ENCODE data around the gene ROBO2. TPM values are rescaled to one million over a fixed set of nuclear protein-coding genes. Genes with fewer than 3 reads are reported as not detected.

The ROBO2 gene
- total RNA-seq, 1 experiment from 2014 or later = not detected

DNA sequence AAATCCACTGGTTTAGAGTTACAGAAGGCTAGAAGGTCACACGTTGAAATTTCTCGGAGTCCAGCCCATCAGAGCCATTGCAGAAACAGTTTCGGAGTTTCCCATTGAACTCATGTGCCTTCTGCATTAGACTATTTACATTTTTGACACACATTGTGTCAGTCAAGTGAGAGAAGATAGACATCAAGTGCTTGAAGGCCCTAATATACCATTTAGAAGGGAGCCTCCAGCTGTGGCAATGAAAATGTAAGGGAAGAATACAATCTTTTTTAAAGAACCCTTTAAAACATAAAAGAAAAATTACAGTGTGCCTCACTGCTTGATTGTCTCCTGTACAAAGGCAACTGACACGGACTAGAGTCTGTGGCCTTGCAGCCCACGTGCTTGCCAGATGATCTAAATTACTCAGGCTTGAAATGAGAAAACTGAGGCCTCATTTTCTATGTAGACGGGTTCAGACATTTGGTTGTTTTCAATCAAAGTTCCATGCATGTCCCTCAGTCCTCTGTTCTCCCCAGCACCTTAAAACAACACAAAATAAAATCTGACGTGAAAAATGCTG, 650.5 kb downstream of the ROBO2 start:
- CTCF ChIA-PET = no interaction called here
- POLR2A ChIA-PET = no interaction called here
- no peak for ATAC-seq
- DNase-seq (ENCODE audit: low read depth, low spot score) = no peak
- H3K79me2 ChIP-seq (ENCODE audit: insufficient read depth, low read length) = no peaks in the 10 kb centered on the region
- no peaks in the 10 kb centered on the region for H3K27me3 ChIP-seq (ENCODE audit: insufficient read depth, low read length)
- H3K4me3 ChIP-seq (replicated peaks in 1 of 2; ENCODE audit: low read depth in 1 of 2, low read length in 2 of 2) = no peak overlapping the region
- H3K36me3 ChIP-seq (ENCODE audit: control insufficient read depth in 1 of 2, insufficient read depth in 2 of 2, low read length in 2 of 2) = no peaks in the 10 kb centered on the region; a peak in 1 of 4 replicates
- H3K4me1 ChIP-seq (ENCODE audit: control insufficient read depth in 1 of 2, insufficient read depth in 2 of 2, low read length in 2 of 2) = no peaks in the 10 kb centered on the region
- no peak overlapping the region for H2AFZ ChIP-seq (ENCODE audit: low read depth, low read length, poor library complexity, severe bottlenecking)
- intact Hi-C loops (cut with micrococcal nuclease) = no loop called here
- H3K27ac ChIP-seq (ENCODE audit: low read depth, low read length) = no peak overlapping the region
- no peaks in the 10 kb centered on the region for H3K9me2 ChIP-seq (ENCODE audit: insufficient read depth)
- H3K4me2 ChIP-seq (ENCODE audit: low read length) = no peak overlapping the region
- no peak overlapping the region for H3K9ac ChIP-seq (ENCODE audit: low read length)
- peaks cover 14 to 18% of the 10 kb centered on the region in 2 experiments; a peak in 2 of 4 replicates for H3K9me3 ChIP-seq (ENCODE audit: control insufficient read depth in 1 of 2, insufficient read depth in 1 of 2, low read depth in 1 of 2, low read length in 2 of 2)
- TF ChIP-seq SRF (IDR thresholded peaks at IDR 0.05; ENCODE audit: low read depth) (no peak), TCF7L2 (IDR thresholded peaks at IDR 0.05; ENCODE audit: borderline replicate concordance, extremely low read depth, insufficient read depth, insufficient read length) (no peak), JUND (IDR thresholded peaks at IDR 0.05) (no peak), ELF1 (IDR thresholded peaks at IDR 0.05; ENCODE audit: borderline replicate concordance, low read depth) (no peak), ZNF274 (IDR thresholded peaks at IDR 0.05; ENCODE audit: low read depth, low read length) (no peak), POLR2AphosphoS5 (IDR thresholded peaks at IDR 0.05; ENCODE audit: low read depth, low read length) (no peak), EZH2phosphoT487 (IDR thresholded peaks at IDR 0.05; ENCODE audit: borderline replicate concordance) (no peak), FOSL1 (IDR thresholded peaks at IDR 0.05; ENCODE audit: low read depth) (no peak), ZFX (IDR thresholded peaks at IDR 0.05) (no peak), EGR1 (IDR thresholded peaks at IDR 0.05; ENCODE audit: low read depth) (no peak), POLR2A (IDR thresholded peaks at IDR 0.05; ENCODE audit: borderline replicate concordance, extremely low read depth, insufficient read depth, insufficient read length) (no peak), CEBPB (IDR thresholded peaks at IDR 0.05; ENCODE audit: low read depth) (no peak), RAD21 (IDR thresholded peaks at IDR 0.05; ENCODE audit: low read depth) (no peak)
- TF ChIP-seq, protein P1, sequence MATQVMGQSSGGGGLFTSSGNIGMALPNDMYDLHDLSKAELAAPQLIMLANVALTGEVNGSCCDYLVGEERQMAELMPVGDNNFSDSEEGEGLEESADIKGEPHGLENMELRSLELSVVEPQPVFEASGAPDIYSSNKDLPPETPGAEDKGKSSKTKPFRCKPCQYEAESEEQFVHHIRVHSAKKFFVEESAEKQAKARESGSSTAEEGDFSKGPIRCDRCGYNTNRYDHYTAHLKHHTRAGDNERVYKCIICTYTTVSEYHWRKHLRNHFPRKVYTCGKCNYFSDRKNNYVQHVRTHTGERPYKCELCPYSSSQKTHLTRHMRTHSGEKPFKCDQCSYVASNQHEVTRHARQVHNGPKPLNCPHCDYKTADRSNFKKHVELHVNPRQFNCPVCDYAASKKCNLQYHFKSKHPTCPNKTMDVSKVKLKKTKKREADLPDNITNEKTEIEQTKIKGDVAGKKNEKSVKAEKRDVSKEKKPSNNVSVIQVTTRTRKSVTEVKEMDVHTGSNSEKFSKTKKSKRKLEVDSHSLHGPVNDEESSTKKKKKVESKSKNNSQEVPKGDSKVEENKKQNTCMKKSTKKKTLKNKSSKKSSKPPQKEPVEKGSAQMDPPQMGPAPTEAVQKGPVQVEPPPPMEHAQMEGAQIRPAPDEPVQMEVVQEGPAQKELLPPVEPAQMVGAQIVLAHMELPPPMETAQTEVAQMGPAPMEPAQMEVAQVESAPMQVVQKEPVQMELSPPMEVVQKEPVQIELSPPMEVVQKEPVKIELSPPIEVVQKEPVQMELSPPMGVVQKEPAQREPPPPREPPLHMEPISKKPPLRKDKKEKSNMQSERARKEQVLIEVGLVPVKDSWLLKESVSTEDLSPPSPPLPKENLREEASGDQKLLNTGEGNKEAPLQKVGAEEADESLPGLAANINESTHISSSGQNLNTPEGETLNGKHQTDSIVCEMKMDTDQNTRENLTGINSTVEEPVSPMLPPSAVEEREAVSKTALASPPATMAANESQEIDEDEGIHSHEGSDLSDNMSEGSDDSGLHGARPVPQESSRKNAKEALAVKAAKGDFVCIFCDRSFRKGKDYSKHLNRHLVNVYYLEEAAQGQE (IDR thresholded peaks at IDR 0.05; ENCODE audit: low read depth) = no peak
- TF ChIP-seq, protein P2, sequence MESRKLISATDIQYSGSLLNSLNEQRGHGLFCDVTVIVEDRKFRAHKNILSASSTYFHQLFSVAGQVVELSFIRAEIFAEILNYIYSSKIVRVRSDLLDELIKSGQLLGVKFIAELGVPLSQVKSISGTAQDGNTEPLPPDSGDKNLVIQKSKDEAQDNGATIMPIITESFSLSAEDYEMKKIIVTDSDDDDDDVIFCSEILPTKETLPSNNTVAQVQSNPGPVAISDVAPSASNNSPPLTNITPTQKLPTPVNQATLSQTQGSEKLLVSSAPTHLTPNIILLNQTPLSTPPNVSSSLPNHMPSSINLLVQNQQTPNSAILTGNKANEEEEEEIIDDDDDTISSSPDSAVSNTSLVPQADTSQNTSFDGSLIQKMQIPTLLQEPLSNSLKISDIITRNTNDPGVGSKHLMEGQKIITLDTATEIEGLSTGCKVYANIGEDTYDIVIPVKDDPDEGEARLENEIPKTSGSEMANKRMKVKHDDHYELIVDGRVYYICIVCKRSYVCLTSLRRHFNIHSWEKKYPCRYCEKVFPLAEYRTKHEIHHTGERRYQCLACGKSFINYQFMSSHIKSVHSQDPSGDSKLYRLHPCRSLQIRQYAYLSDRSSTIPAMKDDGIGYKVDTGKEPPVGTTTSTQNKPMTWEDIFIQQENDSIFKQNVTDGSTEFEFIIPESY (IDR thresholded peaks at IDR 0.05; ENCODE audit: extremely low read depth, insufficient replicate concordance, low read length) = no peak
- TF ChIP-seq, protein P3, sequence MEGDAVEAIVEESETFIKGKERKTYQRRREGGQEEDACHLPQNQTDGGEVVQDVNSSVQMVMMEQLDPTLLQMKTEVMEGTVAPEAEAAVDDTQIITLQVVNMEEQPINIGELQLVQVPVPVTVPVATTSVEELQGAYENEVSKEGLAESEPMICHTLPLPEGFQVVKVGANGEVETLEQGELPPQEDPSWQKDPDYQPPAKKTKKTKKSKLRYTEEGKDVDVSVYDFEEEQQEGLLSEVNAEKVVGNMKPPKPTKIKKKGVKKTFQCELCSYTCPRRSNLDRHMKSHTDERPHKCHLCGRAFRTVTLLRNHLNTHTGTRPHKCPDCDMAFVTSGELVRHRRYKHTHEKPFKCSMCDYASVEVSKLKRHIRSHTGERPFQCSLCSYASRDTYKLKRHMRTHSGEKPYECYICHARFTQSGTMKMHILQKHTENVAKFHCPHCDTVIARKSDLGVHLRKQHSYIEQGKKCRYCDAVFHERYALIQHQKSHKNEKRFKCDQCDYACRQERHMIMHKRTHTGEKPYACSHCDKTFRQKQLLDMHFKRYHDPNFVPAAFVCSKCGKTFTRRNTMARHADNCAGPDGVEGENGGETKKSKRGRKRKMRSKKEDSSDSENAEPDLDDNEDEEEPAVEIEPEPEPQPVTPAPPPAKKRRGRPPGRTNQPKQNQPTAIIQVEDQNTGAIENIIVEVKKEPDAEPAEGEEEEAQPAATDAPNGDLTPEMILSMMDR (IDR thresholded peaks at IDR 0.05 in 2 of 3, conservative IDR thresholded peaks at IDR 0.05 in 1 of 3; ENCODE audit: borderline replicate concordance in 1 of 3, insufficient read depth in 1 of 3, low read depth in 2 of 3, low read length in 2 of 3) = no peak
- H4K20me1 ChIP-seq (ENCODE audit: insufficient read depth) = no peaks in the 10 kb centered on the region
- no TSS peak for BruUV-seq (replicated peaks)
- RAD21 ChIA-PET (ENCODE audit: low non-redundant PET in 1 of 2, low total read pairs in 2 of 2, uncharacterized antibody in 2 of 2, unreplicated experiment in 2 of 2) = no interaction called here

Data from HCT116 (cell line).